Right forelimb (tissue), 1 donor: ENCODE measurements around the gene C6orf132.
"Not testable (repeated sequence)": the region's sequence is repeated elsewhere in the genome, so short reads cannot be mapped to it uniquely, and the experiment has no call there.

ENCODE experiments used
- DNase-seq: peaks from one replicate; pipeline ENCODE4 v3.0.0-alpha.2; 2018

Gene C6orf132

GRCh38 chr6:42162384-42162783, 20.0 kb upstream of the C6orf132 start:
- DNase-seq = no peak

GRCh38 chr6:42159431-42160024, 17.1 kb upstream of the C6orf132 start:
- no peak for DNase-seq

- DNase-seq = no peak
Observed at GRCh38 chr6:42158631-42159030, 16.2 kb upstream of the C6orf132 start.

GRCh38 chr6:42158011-42158410, 15.6 kb upstream of the C6orf132 start:
- DNase-seq = no peak

- DNase-seq = no peak
Observed at GRCh38 chr6:42156638-42157037, 14.2 kb upstream of the C6orf132 start.

GRCh38 chr6:42155293-42155692, 12.9 kb upstream of the C6orf132 start:
- DNase-seq = no peak

- DNase-seq = no peak
Observed at GRCh38 chr6:42154461-42155209, 12.2 kb upstream of the C6orf132 start.

GRCh38 chr6:42153921-42154320, 11.5 kb upstream of the C6orf132 start:
- DNase-seq = no peak

GRCh38 chr6:42152528-42153213, 10.3 kb upstream of the C6orf132 start:
- not testable (repeated sequence) for DNase-seq

- no peak for DNase-seq
Observed at GRCh38 chr6:42152024-42152423, 9.6 kb upstream of the C6orf132 start.

GRCh38 chr6:42150254-42150653, 7.8 kb upstream of the C6orf132 start:
- no peak for DNase-seq

GRCh38 chr6:42148058-42148457, 5.6 kb upstream of the C6orf132 start:
- no peak for DNase-seq

- DNase-seq = no peak
Observed at GRCh38 chr6:42147138-42147562, 4.7 kb upstream of the C6orf132 start.

- DNase-seq = no peak
Observed at GRCh38 chr6:42141603-42142117, 760 bp downstream of the C6orf132 start.

- DNase-seq = no peak
Observed at GRCh38 chr6:42140756-42141602, 1.4 kb downstream of the C6orf132 start.

GRCh38 chr6:42140032-42140431, 2.4 kb downstream of the C6orf132 start:
- DNase-seq = no peak

GRCh38 chr6:42138630-42139619, 3.5 kb downstream of the C6orf132 start:
- no peak for DNase-seq

- DNase-seq = no peak
Observed at GRCh38 chr6:42138190-42138589, 4.2 kb downstream of the C6orf132 start.

- DNase-seq = no peak
Observed at GRCh38 chr6:42137194-42137753, 5.1 kb downstream of the C6orf132 start.

GRCh38 chr6:42136508-42137193, 5.8 kb downstream of the C6orf132 start:
- no peak for DNase-seq

GRCh38 chr6:42135722-42136121, 6.7 kb downstream of the C6orf132 start:
- no peak for DNase-seq
